Neutrophil (primary cell): Measurements from ENCODE around the gene DES.
"Not testable (repeated sequence)": the region's sequence is repeated elsewhere in the genome, so short reads cannot be mapped to it uniquely, and the experiment has no call there.

Experiments used
- H3K27ac ChIP-seq: fragments of 200-600 bp; sonication (generic); 2 replicates; pipeline ENCODE4 v1.5.1; 2016; ENCODE audit warnings: mild to moderate bottlenecking, moderate library complexity
- H3K27me3 ChIP-seq: fragments of 200-600 bp; sonication (generic); 2 replicates; pipeline ENCODE4 v1.6.0; 2016; ENCODE audit warnings: mild to moderate bottlenecking
- H3K36me3 ChIP-seq: fragments of 200-600 bp; sonication (generic); 2 replicates; pipeline ENCODE4 v1.5.1; 2017
- H3K4me1 ChIP-seq, 2 experiments: fragments of 200-600 bp in 1 of 2; sonication (generic) in 1 of 2; 1 replicate in 1 of 2; 2 replicates in 1 of 2; pipeline versions ENCODE4 v1.5.1 to v1.6.1; 2013 to 2016; ENCODE audit warnings: low read depth in 1 of 2, low read length in 1 of 2, mild to moderate bottlenecking in 1 of 2, moderate library complexity in 1 of 2; ENCODE audit not compliant: control insufficient read depth in 1 of 2, insufficient read depth in 1 of 2
- H3K4me3 ChIP-seq, 2 experiments: fragments of 200-600 bp in 1 of 2; sonication (generic) in 1 of 2; 1 replicate in 1 of 2; 2 replicates in 1 of 2; pipeline ENCODE4 v1.5.1; 2013 to 2016; ENCODE audit warnings: low read depth in 1 of 2, low read length in 1 of 2, mild to moderate bottlenecking in 1 of 2, moderate library complexity in 1 of 2
- H3K9me3 ChIP-seq: fragments of 200-600 bp; sonication (generic); 2 replicates; pipeline ENCODE4 v1.5.1; 2016
- CTCF ChIP-seq: fragments of 200-600 bp; sonication (generic); IDR thresholded peaks from 2 replicates; pipeline ENCODE4 v1.5.1; 2016; ENCODE audit warnings: antibody characterized with exemption

DES gene

GRCh38 chr2:219387306-219388120, 30.7 kb upstream of the DES start, which contains the start of gene DNPEP:
TSS of gene DNPEP (minus strand) at chr2:219387912. CDS start at chr2:219387794, 118 bp downstream.
- H3K36me3 ChIP-seq: no peaks in the 10 kb centered on the region
- H3K9me3 ChIP-seq: no peaks in the 10 kb centered on the region
- TF ChIP-seq CTCF: peak; percentile 28
- H3K27me3 ChIP-seq: peaks cover 14% of the 10 kb centered on the region
- peaks cover 14 to 18% of the 10 kb centered on the region in 2 experiments for H3K4me1 ChIP-seq
- peak within 1 kb of the TSS; percentile 88 for H3K27ac ChIP-seq
- peak within 1 kb of the TSS; percentile 74 to 77 for H3K4me3 ChIP-seq

- Histone ChIP-seq H3K4me1 (peaks cover 14 to 18% of the 10 kb centered on the region in 2 experiments), H3K27ac (peak overlapping the region; percentile 88), H3K36me3 (no peaks in the 10 kb centered on the region), H3K9me3 (no peaks in the 10 kb centered on the region), H3K27me3 (peaks cover 22% of the 10 kb centered on the region), H3K4me3 (peak overlapping the region; percentile 69 to 74)
- TF ChIP-seq CTCF: peak; percentile 95
Measured at GRCh38 chr2:219388121-219388906, 29.9 kb upstream of the DES start.

- no peak for TF ChIP-seq CTCF
- peaks cover 14 to 18% of the 10 kb centered on the region in 2 experiments for H3K4me1 ChIP-seq
- H3K9me3 ChIP-seq: no peaks in the 10 kb centered on the region
- H3K27ac ChIP-seq: peak overlapping the region; percentile 88
- H3K36me3 ChIP-seq: no peaks in the 10 kb centered on the region
- peak overlapping the region; percentile 69 to 74 for H3K4me3 ChIP-seq
- peaks cover 22% of the 10 kb centered on the region for H3K27me3 ChIP-seq
Measured at GRCh38 chr2:219388907-219389156, 29.3 kb upstream of the DES start.

GRCh38 chr2:219392754-219393153, 25.4 kb upstream of the DES start:
- H3K4me3 ChIP-seq: no peak overlapping the region
- H3K36me3 ChIP-seq: no peaks in the 10 kb centered on the region
- H3K27ac ChIP-seq: no peak overlapping the region
- H3K27me3 ChIP-seq: peaks cover 22% of the 10 kb centered on the region
- H3K4me1 ChIP-seq: peaks cover 16 to 23% of the 10 kb centered on the region in 2 experiments
- H3K9me3 ChIP-seq: no peaks in the 10 kb centered on the region
- TF ChIP-seq CTCF: no peak

- not testable (repeated sequence) for H3K9me3 ChIP-seq, H3K4me3 ChIP-seq, H3K27ac ChIP-seq, H3K36me3 ChIP-seq
- peaks cover 14% of the 10 kb centered on the region for H3K27me3 ChIP-seq
- peaks cover 15 to 23% of the 10 kb centered on the region in 2 experiments for H3K4me1 ChIP-seq
Measured at GRCh38 chr2:219395056-219395455, 23.1 kb upstream of the DES start.

- Histone ChIP-seq H3K27ac (no peak overlapping the region), H3K36me3 (no peaks in the 10 kb centered on the region), H3K27me3 (peaks cover 9% of the 10 kb centered on the region), H3K4me1 (peaks cover 15 to 23% of the 10 kb centered on the region in 2 experiments), H3K9me3 (no peaks in the 10 kb centered on the region), H3K4me3 (no peak overlapping the region)
- no peak for TF ChIP-seq CTCF
Measured at GRCh38 chr2:219395609-219396008, 22.6 kb upstream of the DES start.
